Loucy (cell line): ENCODE results near the gene DNAI1.
A peak's percentile ranks its signal among the peaks of the same experiment; 100 is the strongest.

ENCODE experiments used
- H2AFZ ChIP-seq: fragments of 200-600 bp; sonication (generic); 2 replicates; pipeline ENCODE4 v1.6.0; 2016; ENCODE audit warnings: antibody characterized with exemption, mild to moderate bottlenecking, low read length, moderate library complexity
- H3F3A ChIP-seq: fragments of 200-600 bp; 2 replicates; pipeline ENCODE4 v1.6.0; 2016; ENCODE audit warnings: antibody characterized with exemption, low read depth, mild to moderate bottlenecking
- H3K27me3 ChIP-seq: fragments of 200-600 bp; sonication (generic); 2 replicates; pipeline ENCODE4 v1.6.1; 2014; ENCODE audit warnings: low read length, mild to moderate bottlenecking; ENCODE audit not compliant: insufficient read depth, poor library complexity, severe bottlenecking
- H3K36me3 ChIP-seq: fragments of 200-600 bp; sonication (generic); 2 replicates; pipeline ENCODE4 v1.6.1; 2016; ENCODE audit warnings: low read length; ENCODE audit not compliant: insufficient read depth
- H3K4me1 ChIP-seq: fragments of 200-600 bp; sonication (generic); 2 replicates; pipeline ENCODE4 v1.5.1; 2014; ENCODE audit warnings: low read length, mild to moderate bottlenecking; ENCODE audit not compliant: insufficient read depth, poor library complexity, severe bottlenecking
- H3K4me2 ChIP-seq: fragments of 200-600 bp; sonication (generic); 2 replicates; pipeline ENCODE4 v1.6.0; 2014; ENCODE audit warnings: antibody characterized with exemption, low read length, low read depth, mild to moderate bottlenecking; ENCODE audit not compliant: poor library complexity, severe bottlenecking
- H3K4me3 ChIP-seq: fragments of 200-600 bp; sonication (generic); 2 replicates; pipeline ENCODE4 v1.5.1; 2014; ENCODE audit warnings: low read length, mild to moderate bottlenecking, mixed read lengths; ENCODE audit not compliant: poor library complexity, severe bottlenecking
- H3K79me2 ChIP-seq: fragments of 200-600 bp; sonication (generic); 2 replicates; pipeline ENCODE4 v1.6.1; 2014; ENCODE audit warnings: low read length; ENCODE audit not compliant: insufficient read depth
- H3K9ac ChIP-seq: fragments of 200-600 bp; sonication (generic); 2 replicates; pipeline ENCODE4 v1.6.0; 2014; ENCODE audit warnings: mild to moderate bottlenecking, low read depth, low read length, moderate library complexity; ENCODE audit not compliant: poor library complexity, severe bottlenecking
- H3K9me2 ChIP-seq: fragments of 200-600 bp; sonication (generic); replicated peaks from 2 replicates; pipeline ENCODE4 v1.6.1; 2016; ENCODE audit warnings: low read depth, low read length, mixed read lengths
- H3K9me3 ChIP-seq: fragments of 200-600 bp; sonication (generic); 2 replicates; pipeline ENCODE4 v1.6.1; 2014; ENCODE audit warnings: mild to moderate bottlenecking, antibody characterized with exemption, low read length, low read depth; ENCODE audit not compliant: insufficient read depth
- H4K20me1 ChIP-seq: fragments of 200-600 bp; sonication (generic); 2 replicates; pipeline ENCODE4 v1.6.0; 2014; ENCODE audit warnings: antibody characterized with exemption, low read length, mild to moderate bottlenecking; ENCODE audit not compliant: insufficient read depth, poor library complexity, severe bottlenecking
- EZH2phosphoT487 ChIP-seq: fragments of 200-600 bp; IDR thresholded peaks from 2 replicates; pipeline ENCODE4 v1.6.1; 2018; ENCODE audit warnings: antibody characterized with exemption, mild to moderate bottlenecking, moderate library complexity, borderline replicate concordance
- TF ChIP-seq, protein P1 (sequence below): fragments of 200-600 bp; sonication (generic); conservative IDR thresholded peaks from 2 replicates; pipeline ENCODE4 v1.5.1; 2014; ENCODE audit warnings: mild to moderate bottlenecking, antibody characterized with exemption, low read length

DNAI1 gene

GRCh38 chr9:34518110-34518616 is 59.6 kb downstream of the DNAI1 start:
- Histone ChIP-seq H3K9me2 (no peaks in the 10 kb centered on the region), H3F3A (no peaks in the 10 kb centered on the region), H3K9me3 (no peaks in the 10 kb centered on the region), H3K27me3 (no peaks in the 10 kb centered on the region), H3K4me2 (no peak overlapping the region), H3K79me2 (no peaks in the 10 kb centered on the region), H4K20me1 (no peaks in the 10 kb centered on the region), H3K4me1 (peaks cover 4% of the 10 kb centered on the region), H3K4me3 (no peak overlapping the region), H2AFZ (no peak overlapping the region), H3K36me3 (no peaks in the 10 kb centered on the region), H3K9ac (no peak overlapping the region)
- TF ChIP-seq EZH2phosphoT487: no peak
- TF ChIP-seq, protein P1, sequence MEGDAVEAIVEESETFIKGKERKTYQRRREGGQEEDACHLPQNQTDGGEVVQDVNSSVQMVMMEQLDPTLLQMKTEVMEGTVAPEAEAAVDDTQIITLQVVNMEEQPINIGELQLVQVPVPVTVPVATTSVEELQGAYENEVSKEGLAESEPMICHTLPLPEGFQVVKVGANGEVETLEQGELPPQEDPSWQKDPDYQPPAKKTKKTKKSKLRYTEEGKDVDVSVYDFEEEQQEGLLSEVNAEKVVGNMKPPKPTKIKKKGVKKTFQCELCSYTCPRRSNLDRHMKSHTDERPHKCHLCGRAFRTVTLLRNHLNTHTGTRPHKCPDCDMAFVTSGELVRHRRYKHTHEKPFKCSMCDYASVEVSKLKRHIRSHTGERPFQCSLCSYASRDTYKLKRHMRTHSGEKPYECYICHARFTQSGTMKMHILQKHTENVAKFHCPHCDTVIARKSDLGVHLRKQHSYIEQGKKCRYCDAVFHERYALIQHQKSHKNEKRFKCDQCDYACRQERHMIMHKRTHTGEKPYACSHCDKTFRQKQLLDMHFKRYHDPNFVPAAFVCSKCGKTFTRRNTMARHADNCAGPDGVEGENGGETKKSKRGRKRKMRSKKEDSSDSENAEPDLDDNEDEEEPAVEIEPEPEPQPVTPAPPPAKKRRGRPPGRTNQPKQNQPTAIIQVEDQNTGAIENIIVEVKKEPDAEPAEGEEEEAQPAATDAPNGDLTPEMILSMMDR: no peak

DNA sequence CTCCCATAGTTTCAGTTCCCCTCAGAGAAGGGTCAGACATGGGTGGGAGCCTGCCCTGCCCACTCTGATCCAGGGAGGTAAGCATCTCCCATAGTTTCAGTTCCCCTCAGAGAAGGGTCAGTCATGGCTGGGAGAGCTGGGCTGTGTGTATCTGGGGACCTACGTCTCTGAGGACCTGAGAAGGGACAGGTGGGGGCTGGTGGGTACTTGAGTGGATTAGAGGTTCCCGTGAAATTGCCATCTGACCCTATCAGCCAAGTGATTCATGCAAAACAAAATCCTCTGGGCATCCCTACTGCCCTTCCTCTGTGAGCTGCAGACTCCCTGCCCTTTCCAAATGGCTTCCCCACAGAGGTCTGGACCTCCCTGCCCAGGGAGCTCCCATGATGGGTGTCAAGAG is 60.3 kb downstream of the DNAI1 start:
- H3K36me3 ChIP-seq: no peaks in the 10 kb centered on the region
- H3K9ac ChIP-seq: no peak overlapping the region
- H3K4me2 ChIP-seq: no peak overlapping the region
- peaks cover 9% of the 10 kb centered on the region for H3K4me1 ChIP-seq
- H3K79me2 ChIP-seq: no peaks in the 10 kb centered on the region
- no peak overlapping the region for H2AFZ ChIP-seq
- no peaks in the 10 kb centered on the region for H4K20me1 ChIP-seq
- TF ChIP-seq, protein P1: no peak
- TF ChIP-seq EZH2phosphoT487: no peak
- no peaks in the 10 kb centered on the region for H3F3A ChIP-seq
- H3K27me3 ChIP-seq: no peaks in the 10 kb centered on the region
- no peaks in the 10 kb centered on the region for H3K9me2 ChIP-seq
- no peak overlapping the region for H3K4me3 ChIP-seq
- no peaks in the 10 kb centered on the region for H3K9me3 ChIP-seq

DNA sequence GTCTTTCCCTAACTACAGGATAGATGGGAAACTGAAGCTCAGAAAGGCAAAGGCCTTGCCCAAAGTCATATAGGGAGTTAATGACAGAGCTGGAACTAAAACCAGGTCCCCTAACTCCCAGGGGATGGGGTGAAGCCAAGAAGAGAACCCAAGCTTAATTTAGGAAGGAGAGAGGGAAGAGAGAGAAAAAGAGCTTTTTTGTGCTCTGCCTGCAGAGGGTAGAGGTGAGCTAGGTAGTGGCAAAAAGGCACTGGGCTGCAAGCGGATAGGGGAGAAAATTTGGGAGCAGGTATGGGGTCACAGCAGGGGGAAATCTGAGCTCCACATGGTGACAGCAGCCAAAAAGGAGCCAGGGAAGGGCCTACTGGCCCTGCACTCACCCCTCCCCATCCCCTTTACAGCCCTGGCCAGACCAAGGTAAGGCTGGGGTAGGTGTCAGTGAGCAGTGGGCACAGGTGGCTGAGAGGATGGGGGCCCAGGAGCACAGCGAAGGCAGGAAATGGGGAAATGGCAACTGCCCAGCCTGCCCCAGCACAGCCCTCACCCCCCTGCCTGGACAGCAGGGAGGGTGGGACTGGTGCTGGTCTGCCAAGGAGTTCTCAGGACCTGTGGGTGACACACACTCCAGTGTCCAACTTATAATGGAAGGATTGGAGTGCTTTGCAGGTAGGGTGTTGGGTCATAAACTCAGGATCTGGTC is 60.9 kb downstream of the DNAI1 start:
- no peaks in the 10 kb centered on the region for H3K9me2 ChIP-seq
- no peaks in the 10 kb centered on the region for H3K79me2 ChIP-seq
- no peaks in the 10 kb centered on the region for H3K36me3 ChIP-seq
- H3K9ac ChIP-seq: no peak overlapping the region
- H3K4me3 ChIP-seq: no peak overlapping the region
- H4K20me1 ChIP-seq: no peaks in the 10 kb centered on the region
- H3K9me3 ChIP-seq: no peaks in the 10 kb centered on the region
- no peak for TF ChIP-seq EZH2phosphoT487
- TF ChIP-seq, protein P1: peak; percentile 46; the same call in 1 of the 2 replicates
- H3K27me3 ChIP-seq: no peaks in the 10 kb centered on the region
- H3K4me2 ChIP-seq: no peak overlapping the region
- no peaks in the 10 kb centered on the region for H3F3A ChIP-seq
- H2AFZ ChIP-seq: no peak overlapping the region
- H3K4me1 ChIP-seq: peaks cover 9% of the 10 kb centered on the region
